Measurements from ENCODE around the gene PUDP.
"Not testable (repeated sequence)": the region's sequence is repeated elsewhere in the genome, so short reads cannot be mapped to it uniquely, and the experiment has no call there.

Gene PUDP

GRCh38 chrX:7179446-7179845 lies 31.5 kb upstream of the PUDP start:
- no peak for TF ChIP-seq CTCF (conservative IDR thresholded peaks at IDR 0.05)
- no peak overlapping the region for H3K27ac ChIP-seq

- H3K27ac ChIP-seq = not testable (repeated sequence)
Measured at GRCh38 chrX:7178859-7179258, 30.9 kb upstream of the PUDP start.

- H3K27ac ChIP-seq = no peak overlapping the region
- 0 out of 2 replicates have a peak, but pooled peaks have one; percentile 14 for TF ChIP-seq CTCF (conservative IDR thresholded peaks at IDR 0.05)
Measured at GRCh38 chrX:7170898-7171297, 22.9 kb upstream of the PUDP start.

- no peak for TF ChIP-seq CTCF (conservative IDR thresholded peaks at IDR 0.05)
- no peak overlapping the region for H3K27ac ChIP-seq
Measured at GRCh38 chrX:7169627-7170026, 21.7 kb upstream of the PUDP start.

GRCh38 chrX:7168371-7168770 lies 20.4 kb upstream of the PUDP start:
- no peak overlapping the region for H3K27ac ChIP-seq
- no peak for TF ChIP-seq CTCF (conservative IDR thresholded peaks at IDR 0.05)

GRCh38 chrX:7164174-7164573 lies 16.2 kb upstream of the PUDP start:
- TF ChIP-seq CTCF (conservative IDR thresholded peaks at IDR 0.05) = no peak
- H3K27ac ChIP-seq = no peak overlapping the region

GRCh38 chrX:7163146-7163677 lies 15.3 kb upstream of the PUDP start:
- no peak for TF ChIP-seq CTCF (conservative IDR thresholded peaks at IDR 0.05)
- H3K27ac ChIP-seq = no peak overlapping the region

GRCh38 chrX:7159149-7159861 lies 11.4 kb upstream of the PUDP start:
- no peak overlapping the region for H3K27ac ChIP-seq
- TF ChIP-seq CTCF (conservative IDR thresholded peaks at IDR 0.05) = no peak
